ENCODE results near the gene TDRD9. TPM values are rescaled to one million over a fixed set of nuclear protein-coding genes. Genes with fewer than 3 reads are reported as not detected.

The TDRD9 gene
- total and polyA plus RNA-seq, 2 experiments from 2014 or later = not detected

DNA sequence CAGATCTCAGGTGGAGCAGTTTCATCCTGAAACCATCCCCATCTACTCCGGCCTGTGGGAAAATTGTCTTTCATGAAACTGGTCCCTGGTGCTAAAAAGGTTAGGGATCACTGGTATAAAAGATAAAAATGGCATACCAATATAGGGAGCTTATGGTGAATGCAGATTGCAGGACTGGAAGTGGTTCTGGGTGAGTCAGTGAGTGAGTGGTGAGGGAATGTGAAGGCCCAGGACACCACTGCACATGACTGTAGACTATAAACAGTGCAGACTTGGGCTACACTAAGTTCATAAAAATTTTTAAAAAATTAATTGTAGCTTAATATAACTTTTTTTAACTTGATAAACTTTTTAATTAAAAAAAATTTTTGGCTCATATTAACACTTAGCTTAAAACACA, 81.0 kb downstream of the TDRD9 start:
- H3K27me3 ChIP-seq (replicated peaks; ENCODE audit: insufficient read depth) = no peaks in the 10 kb centered on the region
- no peaks in the 10 kb centered on the region for H3K9me2 ChIP-seq (ENCODE audit: insufficient read depth)
- in situ Hi-C loops (cut with MboI) = no loop called here
- H2AFZ ChIP-seq = no peak overlapping the region
- no peaks in the 10 kb centered on the region for H3K9me3 ChIP-seq (ENCODE audit: low read depth)
- H3K4me1 ChIP-seq (ENCODE audit: insufficient read depth) = no peaks in the 10 kb centered on the region
- H3K9ac ChIP-seq = no peak overlapping the region
- DNase-seq = no peak
- no peak overlapping the region for H3K4me3 ChIP-seq
- WGBS, 2 experiments (ENCODE audit: low coverage in 1 of 2, low lambda C conversion rate in 2 of 2, missing lambda C conversion rate in 2 of 2) = 64 to 81% methylated on average over 1 of the region's 1 CpG
- H3K36me3 ChIP-seq (ENCODE audit: low read depth) = no peaks in the 10 kb centered on the region
- no peaks in the 10 kb centered on the region for H3F3A ChIP-seq (ENCODE audit: insufficient read depth)
- H4K20me1 ChIP-seq (ENCODE audit: insufficient read depth) = no peaks in the 10 kb centered on the region
- H3K79me2 ChIP-seq (ENCODE audit: insufficient read depth) = no peaks in the 10 kb centered on the region
- H3K4me2 ChIP-seq (ENCODE audit: unreplicated experiment) = no peak overlapping the region
- no peak overlapping the region for H3K27ac ChIP-seq
- TF ChIP-seq EZH2phosphoT487 (IDR thresholded peaks at IDR 0.05; ENCODE audit: insufficient read depth, low read depth) (no peak), EZH2 (IDR thresholded peaks at IDR 0.05; ENCODE audit: insufficient read depth, poor library complexity, severe bottlenecking) (no peak)

DNA sequence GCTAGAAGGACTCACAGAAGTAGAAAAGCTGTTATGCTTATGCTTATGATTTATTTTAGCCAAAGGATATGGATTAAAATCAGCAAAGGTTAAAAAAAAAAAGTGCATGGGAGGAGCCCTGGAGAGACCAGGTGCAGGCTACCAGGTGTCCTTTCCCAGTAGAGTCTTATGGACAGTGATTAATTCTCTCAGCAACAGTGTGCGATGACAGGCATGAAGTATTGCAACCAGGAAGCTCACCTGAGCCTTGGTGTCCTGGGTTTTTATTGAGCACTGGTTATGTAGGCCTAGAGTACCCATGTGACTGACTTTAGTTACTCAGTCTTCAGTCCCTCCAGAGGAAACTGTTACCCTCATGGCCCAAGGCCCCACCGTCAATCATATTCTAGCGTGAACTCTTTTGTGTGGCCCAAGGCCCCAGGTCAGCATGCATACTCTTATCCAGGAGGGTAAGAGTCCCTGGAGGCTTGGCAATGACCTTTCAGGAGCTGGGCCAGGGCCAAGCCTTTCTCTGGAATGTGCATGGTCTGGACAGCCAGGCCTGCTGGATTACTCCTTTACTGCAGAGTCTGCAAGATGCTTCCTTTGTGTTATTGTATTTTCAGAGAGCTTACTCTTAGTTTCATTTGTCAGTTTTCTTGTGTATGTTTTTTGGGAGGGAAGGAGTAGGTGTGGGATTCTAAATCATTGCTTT, 83.7 kb downstream of the TDRD9 start:
- H3K36me3 ChIP-seq (ENCODE audit: low read depth) = no peaks in the 10 kb centered on the region
- H3K27ac ChIP-seq = no peak overlapping the region
- no peaks in the 10 kb centered on the region for H3K9me3 ChIP-seq (ENCODE audit: low read depth)
- WGBS, 2 experiments (ENCODE audit: low coverage in 1 of 2, low lambda C conversion rate in 2 of 2, missing lambda C conversion rate in 2 of 2) = 79 to 84% methylated on average over 3 of the region's 3 CpGs
- H3K4me2 ChIP-seq (ENCODE audit: unreplicated experiment) = no peak overlapping the region
- no peak for DNase-seq
- no peaks in the 10 kb centered on the region for H4K20me1 ChIP-seq (ENCODE audit: insufficient read depth)
- H3K79me2 ChIP-seq (ENCODE audit: insufficient read depth) = no peaks in the 10 kb centered on the region
- no peaks in the 10 kb centered on the region for H3K9me2 ChIP-seq (ENCODE audit: insufficient read depth)
- no peak overlapping the region for H3K4me3 ChIP-seq
- in situ Hi-C loops (cut with MboI) = no loop called here
- no peaks in the 10 kb centered on the region for H3K4me1 ChIP-seq (ENCODE audit: insufficient read depth)
- H3F3A ChIP-seq (ENCODE audit: insufficient read depth) = no peaks in the 10 kb centered on the region
- H3K27me3 ChIP-seq (replicated peaks; ENCODE audit: insufficient read depth) = peaks cover 24% of the 10 kb centered on the region
- H3K9ac ChIP-seq = no peak overlapping the region
- no peak for TF ChIP-seq EZH2 (IDR thresholded peaks at IDR 0.05; ENCODE audit: insufficient read depth, poor library complexity, severe bottlenecking)
- TF ChIP-seq EZH2phosphoT487 (IDR thresholded peaks at IDR 0.05; ENCODE audit: insufficient read depth, low read depth) = no peak
- no peak overlapping the region for H2AFZ ChIP-seq

DNA sequence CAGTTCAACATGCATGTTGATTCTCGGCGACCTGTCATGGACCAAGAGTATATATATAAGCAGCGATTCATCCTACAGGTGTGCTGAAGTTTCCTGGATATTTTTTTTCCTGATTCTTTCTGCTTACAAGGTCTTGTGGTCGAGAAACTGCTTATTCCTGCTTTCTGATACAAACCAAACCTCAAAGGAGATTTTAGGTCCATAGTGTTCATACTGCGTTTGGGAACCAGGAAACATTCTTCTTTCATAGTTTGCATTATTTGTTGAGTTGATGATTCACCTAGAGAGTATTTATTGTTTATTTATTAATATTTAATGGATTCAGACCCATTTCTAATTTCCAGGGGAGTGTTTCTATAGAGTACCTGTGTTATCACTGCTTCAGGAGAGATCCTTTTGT, 86.5 kb downstream of the TDRD9 start:
- Histone ChIP-seq H3K9me3 (ENCODE audit: low read depth) (no peaks in the 10 kb centered on the region), H3K4me2 (ENCODE audit: unreplicated experiment) (no peak overlapping the region), H4K20me1 (ENCODE audit: insufficient read depth) (no peaks in the 10 kb centered on the region), H3K9me2 (ENCODE audit: insufficient read depth) (no peaks in the 10 kb centered on the region), H2AFZ (no peak overlapping the region), H3K79me2 (ENCODE audit: insufficient read depth) (no peaks in the 10 kb centered on the region), H3K27ac (no peak overlapping the region), H3K4me1 (ENCODE audit: insufficient read depth) (no peaks in the 10 kb centered on the region), H3K9ac (no peak overlapping the region), H3K27me3 (replicated peaks; ENCODE audit: insufficient read depth) (peaks cover 30% of the 10 kb centered on the region), H3K36me3 (ENCODE audit: low read depth) (no peaks in the 10 kb centered on the region), H3K4me3 (no peak overlapping the region), H3F3A (ENCODE audit: insufficient read depth) (no peaks in the 10 kb centered on the region)
- TF ChIP-seq EZH2 (IDR thresholded peaks at IDR 0.05; ENCODE audit: insufficient read depth, poor library complexity, severe bottlenecking) = no peak
- no peak for TF ChIP-seq EZH2phosphoT487 (IDR thresholded peaks at IDR 0.05; ENCODE audit: insufficient read depth, low read depth)
- in situ Hi-C loops (cut with MboI) = no loop called here
- WGBS, 2 experiments (ENCODE audit: low coverage in 1 of 2, low lambda C conversion rate in 2 of 2, missing lambda C conversion rate in 2 of 2) = 57 to 61% methylated on average over 5 of the region's 5 CpGs
- DNase-seq = no peak

DNA sequence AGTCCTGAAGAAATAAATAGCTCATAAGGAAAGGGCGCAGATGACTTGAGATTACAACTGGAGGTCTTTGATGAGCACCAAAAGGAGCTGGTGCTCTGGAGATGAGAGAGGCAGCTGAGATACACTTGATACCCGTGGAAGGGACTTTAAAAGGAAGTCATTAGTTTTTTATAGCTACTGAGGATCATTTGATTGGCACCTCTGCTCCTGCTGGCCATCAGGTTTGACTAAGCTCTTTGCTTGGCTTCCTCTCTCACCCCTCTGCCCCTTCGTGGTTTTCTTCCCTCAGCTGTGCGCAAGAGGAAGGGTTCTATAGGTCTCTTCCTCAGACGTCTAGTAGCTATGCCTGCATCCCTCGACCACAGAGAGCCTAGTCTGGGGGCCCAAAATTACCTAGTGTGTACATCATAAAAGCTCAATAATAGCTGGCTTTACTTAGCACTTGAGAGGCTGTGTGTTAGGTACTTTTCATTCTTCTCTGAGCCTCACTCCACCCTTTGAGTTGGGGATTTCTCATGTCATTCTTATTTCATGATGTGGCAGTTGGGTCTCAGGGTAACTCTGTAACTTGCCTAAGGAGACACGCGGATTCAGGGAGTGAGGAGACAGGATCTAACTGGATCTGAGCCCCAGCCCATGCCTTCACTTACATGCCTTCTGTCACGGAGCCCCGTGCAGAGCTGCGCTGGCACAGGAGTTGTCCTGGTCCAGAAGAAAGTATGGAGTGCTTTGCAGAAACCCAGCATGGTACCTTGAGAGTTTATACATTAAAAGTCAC, 88.8 kb downstream of the TDRD9 start:
- Histone ChIP-seq H2AFZ (no peak overlapping the region), H3K4me2 (ENCODE audit: unreplicated experiment) (no peak overlapping the region), H3K9me2 (ENCODE audit: insufficient read depth) (no peaks in the 10 kb centered on the region), H4K20me1 (ENCODE audit: insufficient read depth) (no peaks in the 10 kb centered on the region), H3K9ac (no peak overlapping the region), H3K27me3 (replicated peaks; ENCODE audit: insufficient read depth) (peaks cover 30% of the 10 kb centered on the region), H3F3A (ENCODE audit: insufficient read depth) (no peaks in the 10 kb centered on the region), H3K27ac (no peak overlapping the region), H3K4me1 (ENCODE audit: insufficient read depth) (no peaks in the 10 kb centered on the region), H3K9me3 (ENCODE audit: low read depth) (no peaks in the 10 kb centered on the region), H3K36me3 (ENCODE audit: low read depth) (no peaks in the 10 kb centered on the region), H3K4me3 (no peak overlapping the region), H3K79me2 (ENCODE audit: insufficient read depth) (no peaks in the 10 kb centered on the region)
- WGBS, 2 experiments (ENCODE audit: low coverage in 1 of 2, low lambda C conversion rate in 2 of 2, missing lambda C conversion rate in 2 of 2) = 48 to 53% methylated on average over 11 of the region's 11 CpGs
- in situ Hi-C loops (cut with MboI) = no loop called here
- no peak for DNase-seq
- TF ChIP-seq EZH2phosphoT487 (IDR thresholded peaks at IDR 0.05; ENCODE audit: insufficient read depth, low read depth) = no peak
- TF ChIP-seq EZH2 (IDR thresholded peaks at IDR 0.05; ENCODE audit: insufficient read depth, poor library complexity, severe bottlenecking) = no peak
